Measurements from ENCODE around the gene PYHIN1. TPM values are rescaled to one million over a fixed set of nuclear protein-coding genes. Genes with fewer than 3 reads are reported as not detected.

PYHIN1 gene
- polyA plus RNA-seq, 1 of the 3 experiments (the other 2 are of a cell fraction), result not detected

GRCh38 chr1:158969855-158970254 lies 38.5 kb downstream of the PYHIN1 start:
- no peak overlapping the region for H3K4me2 ChIP-seq
- H3K27me3 ChIP-seq (ENCODE audit: insufficient read depth), result no peaks in the 10 kb centered on the region
- ChIA-PET POLR2A (no interaction called here), CTCF (no interaction called here)
- no peaks in the 10 kb centered on the region for H3K9me2 ChIP-seq
- H2AFZ ChIP-seq (ENCODE audit: low read depth), result no peak overlapping the region
- no peaks in the 10 kb centered on the region for H4K20me1 ChIP-seq (ENCODE audit: insufficient read depth)
- H3K4me1 ChIP-seq (ENCODE audit: control insufficient read depth in 1 of 2, insufficient read depth in 2 of 2, low read depth in 1 of 2, low read length in 1 of 2), result no peaks in the 10 kb centered on the region
- no peak overlapping the region for H3K27ac ChIP-seq (ENCODE audit: low read depth in 2 of 2, low read length in 1 of 2)
- no peaks in the 10 kb centered on the region for H3K79me2 ChIP-seq (ENCODE audit: insufficient read depth)
- no peaks in the 10 kb centered on the region for H3F3A ChIP-seq (replicated peaks; ENCODE audit: insufficient read depth)
- H3K36me3 ChIP-seq (replicated peaks in 1 of 2; ENCODE audit: control insufficient read depth in 1 of 2, insufficient read depth in 2 of 2, low read length in 1 of 2), result no peaks in the 10 kb centered on the region
- 0% methylated on average over 1 of the region's 1 CpG for WGBS (ENCODE audit: low lambda C conversion rate)
- no peak overlapping the region for H3K4me3 ChIP-seq (ENCODE audit: low read depth in 2 of 2, low read length in 1 of 2)
- DNase-seq, result no peak
- TF ChIP-seq MAX (IDR thresholded peaks at IDR 0.05; ENCODE audit: low read depth) (no peak), IRF3 (IDR thresholded peaks at IDR 0.05; ENCODE audit: low read depth, low read length) (no peak), GABPA (IDR thresholded peaks at IDR 0.05; ENCODE audit: low read depth) (no peak), MXI1 (IDR thresholded peaks at IDR 0.05; ENCODE audit: low read depth, low read length) (no peak), RCOR1 (IDR thresholded peaks at IDR 0.05; ENCODE audit: low read length) (no peak), SIN3A (IDR thresholded peaks at IDR 0.05; ENCODE audit: borderline replicate concordance, low read depth, low read length) (no peak), EP300 (IDR thresholded peaks at IDR 0.05; ENCODE audit: borderline replicate concordance in 1 of 2, low read depth in 1 of 2, low read length in 1 of 2) (no peak), GATA2 (CRISPR knock-in tag; IDR thresholded peaks at IDR 0.05) (no peak), REST (IDR thresholded peaks at IDR 0.05; ENCODE audit: low read depth, low read length) (no peak), JUND (IDR thresholded peaks at IDR 0.05) (no peak), SMC3 (IDR thresholded peaks at IDR 0.05; ENCODE audit: low read depth, low read length) (no peak), NFIC (IDR thresholded peaks at IDR 0.05; ENCODE audit: borderline replicate concordance) (no peak), RFX5 (IDR thresholded peaks at IDR 0.05; ENCODE audit: low read length) (no peak), TCF12 (IDR thresholded peaks at IDR 0.05) (no peak), PBX3 (IDR thresholded peaks at IDR 0.05) (no peak)
- H3K9ac ChIP-seq, result no peak overlapping the region
- no peaks in the 10 kb centered on the region for H3K9me3 ChIP-seq

Data from SK-N-SH (cell line).